ENCODE results near the gene IGFBP6.

- TF ChIP-seq CTCF (IDR thresholded peaks at IDR 0.05): no peak
- no peak for TF ChIP-seq POLR2A (IDR thresholded peaks at IDR 0.05)
Measured at GRCh38 chr12:53069621-53070410, 27.7 kb upstream of the IGFBP6 start.

Data from adrenal gland (tissue), 5 donors.